Esophagus (tissue), 2 donors: ENCODE results near the gene S100G. TPM values are rescaled to one million over a fixed set of nuclear protein-coding genes. Genes with fewer than 3 reads are reported as not detected.

Source experiments
- H3K27ac ChIP-seq, 2 donors: one replicate each; pipeline ENCODE4 v1.5.1; 2013; ENCODE audit warnings: low read depth in 2 of 2, mild to moderate bottlenecking in 2 of 2, inconsistent platforms in 1 of 2, low read length in 1 of 2, moderate library complexity in 1 of 2
- H3K27me3 ChIP-seq, 2 donors: one replicate each; pipeline ENCODE4 v1.6.1; 2013; ENCODE audit warnings: low read length in 2 of 2, control low read depth in 1 of 2, mild to moderate bottlenecking in 1 of 2; ENCODE audit not compliant: insufficient read depth in 2 of 2, control insufficient read depth in 1 of 2
- H3K36me3 ChIP-seq, 2 donors: one replicate each; pipeline ENCODE4 v1.6.1; 2013; ENCODE audit warnings: low read length in 1 of 2; ENCODE audit not compliant: control insufficient read depth in 2 of 2, insufficient read depth in 2 of 2
- H3K4me1 ChIP-seq, 2 donors: one replicate each; pipeline ENCODE4 v1.6.1; 2013; ENCODE audit warnings: low read length in 1 of 2; ENCODE audit not compliant: control insufficient read depth in 2 of 2, insufficient read depth in 2 of 2
- H3K4me3 ChIP-seq, 2 donors: one replicate each; pipeline ENCODE4 v1.5.1; 2013; ENCODE audit warnings: low read length in 2 of 2, mild to moderate bottlenecking in 2 of 2, low read depth in 1 of 2, moderate library complexity in 1 of 2
- H3K9me3 ChIP-seq, 2 donors: one replicate each; pipeline ENCODE4 v1.6.1; 2013; ENCODE audit warnings: mild to moderate bottlenecking in 2 of 2, low read depth in 1 of 2, low read length in 1 of 2, moderate library complexity in 1 of 2; ENCODE audit not compliant: control insufficient read depth in 2 of 2, insufficient read depth in 1 of 2
- WGBS, 2 donors: extraction: QIAGEN DNeasy Blood & Tissue Kit; methylation state at CpG; one replicate each; pipeline ENCODE4 v1.1.7; 2013; 5-methylcytosine and 5-hydroxymethylcytosine counted together
- polyA plus RNA-seq, 2 donors: library from polyadenylated mRNA; stranded (reverse); fragments of 200-250 nt; gene quantifications; one replicate each; pipeline ENCODE4 v1.2.3, GENCODE V29; 2013
- donor health status: healthy with polysubstance abuse.
- donor health status: Bipolar disorder and iron deficiency.

Gene S100G
- polyA plus RNA-seq, 2 donors = not detected

GRCh38 chrX:16699389-16699788 lies 49.4 kb downstream of the S100G start:
- Histone ChIP-seq H3K9me3 (no peaks in the 10 kb centered on the region), H3K4me3 (no peak overlapping the region), H3K27ac (no peak overlapping the region), H3K4me1 (no peaks in the 10 kb centered on the region), H3K36me3 (no peaks in the 10 kb centered on the region), H3K27me3 (no peaks in the 10 kb centered on the region)
- 78 to 91% methylated on average over 6 of the region's 6 CpGs for WGBS, 2 donors

- no peaks in the 10 kb centered on the region for H3K9me3 ChIP-seq
- no peaks in the 10 kb centered on the region for H3K27me3 ChIP-seq
- no peaks in the 10 kb centered on the region for H3K36me3 ChIP-seq
- WGBS, 2 donors = 58 to 85% methylated on average over 2 of the region's 2 CpGs
- H3K4me3 ChIP-seq = no peak overlapping the region
- H3K27ac ChIP-seq = no peak overlapping the region
- H3K4me1 ChIP-seq = no peaks in the 10 kb centered on the region
Observed at GRCh38 chrX:16700734-16701133, 50.8 kb downstream of the S100G start.

DNA sequence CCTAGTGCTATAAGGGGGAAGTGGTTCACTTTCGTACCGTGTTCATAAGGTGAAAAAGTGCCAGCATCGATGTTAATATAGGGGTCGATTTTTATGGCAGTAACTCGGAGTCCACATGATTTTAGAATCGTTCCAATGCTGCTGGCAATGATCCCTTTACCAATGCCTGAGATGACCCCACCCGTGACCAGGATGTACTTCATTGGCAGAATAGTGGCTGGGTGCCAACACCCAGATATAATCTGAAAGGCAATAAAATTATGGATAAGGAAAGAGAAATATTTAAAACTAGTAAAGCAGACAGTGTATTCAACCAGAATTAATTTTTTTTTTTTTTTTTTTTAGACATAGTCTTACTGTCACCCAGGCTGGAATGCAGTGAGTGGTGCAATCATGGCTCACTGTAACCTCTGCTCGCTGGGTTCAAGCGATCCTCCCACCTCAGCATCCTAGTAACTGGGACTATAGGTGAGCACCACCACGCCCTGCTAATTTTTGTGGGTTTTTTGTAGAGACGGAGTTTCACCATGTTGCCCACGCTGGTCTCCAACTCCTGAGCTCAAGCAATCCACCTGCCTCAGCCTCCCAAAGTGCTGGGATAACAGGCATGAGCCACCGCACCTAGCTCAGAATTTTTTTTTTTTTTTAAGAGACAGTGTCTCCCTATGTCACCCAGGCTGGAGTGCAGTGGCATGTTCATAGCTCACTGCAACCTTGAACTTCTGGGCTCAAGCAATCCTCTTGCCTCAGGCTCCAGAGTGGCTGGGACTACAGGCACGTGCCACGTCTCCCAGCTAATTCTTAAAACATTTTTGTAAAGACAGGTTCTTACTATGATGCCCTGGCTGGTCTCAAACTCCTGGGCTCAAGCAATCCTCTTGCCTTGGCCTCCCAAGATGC lies 53.0 kb downstream of the S100G start:
- no peaks in the 10 kb centered on the region for H3K36me3 ChIP-seq
- no peak overlapping the region for H3K27ac ChIP-seq
- no peaks in the 10 kb centered on the region for H3K4me1 ChIP-seq
- no peak overlapping the region for H3K4me3 ChIP-seq
- WGBS, 2 donors = 86 to 87% methylated on average over 15 of the region's 15 CpGs
- H3K9me3 ChIP-seq = no peaks in the 10 kb centered on the region
- no peaks in the 10 kb centered on the region for H3K27me3 ChIP-seq

Other genes starting within 250 kb of the S100G start
- gene CTPS2, start 62.5 kb downstream of the S100G start, polyA plus RNA-seq = 1 to 10 TPM; 3.7 to 8.0 TPM
- gene SYAP1, start 69.5 kb downstream of the S100G start, polyA plus RNA-seq = 10 to 100 TPM; 11.0 to 15.3 TPM
- gene TXLNG, start 136.3 kb downstream of the S100G start, polyA plus RNA-seq = 1 to 10 TPM; 4.2 to 7.3 TPM
- gene RBBP7, start 220.2 kb downstream of the S100G start, polyA plus RNA-seq = 10 to 100 TPM; 72.0 to 87.0 TPM